GM19099 (cell line): ENCODE data around the gene SLC41A3.

Experiments
- POLR2A ChIP-seq: IDR thresholded peaks from 3 replicates; pipeline ENCODE4 v1.6.1; 2011; ENCODE audit warnings: low read depth; ENCODE audit not compliant: insufficient read length; ENCODE audit errors: extremely low read depth

SLC41A3 gene

DNA sequence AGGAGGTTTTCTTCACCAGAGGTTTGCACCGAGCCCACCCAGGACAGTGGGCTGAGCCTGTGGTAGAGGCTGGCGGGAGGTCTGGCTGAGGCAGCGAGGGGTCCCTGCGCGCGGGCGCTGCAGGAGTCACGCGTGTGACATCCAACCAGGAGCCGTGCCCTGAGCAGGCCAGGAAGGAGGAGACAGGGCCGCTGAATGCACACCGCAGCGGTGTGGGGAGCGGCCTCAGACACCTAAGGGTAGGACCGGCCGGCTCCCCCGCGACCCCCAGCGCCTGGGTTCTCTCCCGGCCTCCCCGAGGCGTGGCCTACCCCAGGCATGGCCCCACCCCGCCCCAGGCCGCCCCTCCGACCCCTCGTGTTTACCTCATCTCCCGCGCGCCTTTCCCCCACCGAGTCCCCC, 412 bp downstream of the SLC41A3 start:
- no peak for TF ChIP-seq POLR2A

DNA sequence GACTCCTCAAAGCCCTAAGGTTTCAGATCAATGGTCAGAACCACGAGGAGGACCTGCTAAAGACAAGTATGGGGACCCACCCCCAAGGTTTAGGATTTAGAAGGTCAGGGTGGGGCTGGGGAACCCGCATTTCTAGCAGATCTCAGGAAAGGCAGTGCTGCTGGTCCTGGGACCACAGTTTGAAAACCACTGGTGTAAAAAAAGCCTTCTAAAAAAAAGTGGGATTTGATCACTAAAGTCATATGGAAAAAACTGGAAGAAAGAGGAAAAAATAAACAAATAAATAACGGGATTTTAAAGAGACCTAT, 832 bp downstream of the SLC41A3 start:
- TF ChIP-seq POLR2A, result no peak

DNA sequence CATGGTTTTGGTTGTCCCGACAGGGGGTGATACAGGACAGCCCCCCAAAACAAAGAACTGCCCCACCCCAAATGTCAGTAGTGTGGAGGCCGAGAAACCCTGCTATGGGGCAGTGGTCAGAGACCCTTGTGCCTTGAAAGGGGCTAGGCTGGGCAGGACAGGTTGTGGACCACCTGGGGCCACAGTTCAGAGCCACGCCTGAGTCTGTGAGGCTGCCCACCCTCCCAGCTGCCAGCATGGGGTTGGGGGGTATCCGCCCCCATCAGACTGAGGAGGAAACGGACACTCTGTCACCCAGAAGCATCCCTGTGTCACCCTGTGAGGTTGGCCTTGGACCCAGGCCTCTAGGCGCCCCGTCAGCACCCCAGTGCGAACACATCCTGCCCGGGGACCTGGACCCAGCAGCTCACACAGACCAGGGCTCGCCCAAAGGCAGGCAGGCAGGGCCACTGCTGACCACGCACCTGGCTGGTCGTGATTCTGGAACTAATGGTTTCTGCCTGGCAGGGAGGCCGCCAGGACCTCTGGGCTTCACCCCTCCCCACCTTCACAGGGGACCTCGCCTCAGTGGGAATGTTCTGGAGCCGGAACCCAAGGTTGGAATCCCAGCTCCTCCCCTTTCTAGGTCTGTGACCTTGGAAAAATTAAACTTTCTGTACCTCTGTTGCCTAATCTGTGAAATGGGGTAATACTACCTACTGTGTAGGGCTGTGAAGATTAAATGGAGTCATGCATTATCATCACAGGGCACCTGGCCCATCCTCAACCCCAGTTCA, 1.4 kb downstream of the SLC41A3 start:
- TF ChIP-seq POLR2A, result no peak

DNA sequence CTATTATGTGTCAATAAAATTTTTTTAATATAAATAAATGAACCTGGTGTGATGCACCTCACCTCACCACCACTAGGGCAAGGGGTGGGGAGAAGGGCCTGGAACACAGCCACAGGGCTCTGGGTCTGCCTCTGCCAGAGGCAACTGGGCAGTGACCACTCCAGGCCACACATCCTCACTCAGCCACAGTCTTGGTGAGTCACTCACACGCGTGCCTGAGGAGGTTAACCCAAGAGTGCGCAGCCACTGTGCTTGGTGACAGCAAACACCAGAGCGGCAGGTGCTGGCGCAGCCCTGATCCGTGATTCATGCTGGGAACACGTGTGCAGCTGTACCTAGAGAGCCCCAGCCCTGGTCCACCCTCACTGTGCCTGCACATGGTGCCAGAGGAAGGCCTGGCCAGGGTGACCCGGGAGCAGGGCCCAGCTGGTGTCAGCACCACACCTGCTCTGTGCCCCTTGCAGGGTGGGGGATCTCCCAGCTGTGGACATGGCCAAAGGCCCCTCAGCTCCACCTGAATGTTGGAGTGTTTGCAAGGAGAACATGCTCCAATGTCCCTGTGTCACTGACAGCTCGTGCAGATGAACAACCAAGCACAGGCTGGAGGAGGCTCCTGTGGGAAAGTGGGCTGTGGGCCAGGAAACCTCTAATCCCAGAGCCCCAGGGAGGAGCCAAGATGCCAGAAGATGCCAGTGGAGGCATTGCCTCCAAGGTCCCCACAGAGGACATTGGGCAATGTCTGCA, 2.1 kb downstream of the SLC41A3 start:
- TF ChIP-seq POLR2A, result no peak

DNA sequence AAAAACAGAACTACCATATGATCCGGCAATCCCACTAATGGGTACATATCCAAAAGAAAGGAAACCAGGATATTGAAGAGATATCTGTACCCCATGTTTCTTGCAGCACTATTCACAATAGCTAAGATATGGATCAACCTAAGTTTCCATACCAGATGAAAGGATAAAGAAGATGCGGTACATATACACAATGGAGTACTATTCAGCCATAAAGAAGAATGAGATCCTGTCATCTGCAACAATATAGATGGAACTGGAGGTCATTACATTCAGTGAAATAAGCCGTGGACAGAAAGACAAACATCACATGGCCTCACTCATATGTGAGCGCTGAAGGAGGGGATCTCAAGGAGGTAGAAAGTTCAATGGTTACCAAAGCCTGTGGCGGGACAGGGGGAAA, 3.0 kb downstream of the SLC41A3 start:
- no peak for TF ChIP-seq POLR2A

DNA sequence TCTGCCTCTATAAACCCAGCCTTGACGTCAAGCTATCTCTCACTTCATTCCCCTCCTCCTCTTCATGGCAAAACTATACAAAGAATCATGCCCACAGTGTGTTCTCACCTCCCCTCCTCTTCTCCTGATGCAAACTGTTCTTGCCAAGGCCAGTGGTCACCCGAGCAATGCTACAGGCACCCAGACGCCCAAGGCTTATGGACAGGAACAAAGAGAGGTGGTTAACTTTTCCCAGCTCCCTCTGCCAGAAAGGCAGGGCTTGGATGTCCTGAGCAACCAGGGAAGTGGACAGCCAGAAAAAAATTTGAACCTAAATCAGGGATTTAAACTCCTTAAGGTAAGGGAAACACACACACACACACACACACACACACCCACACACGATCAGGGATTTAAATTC, 5.1 kb downstream of the SLC41A3 start:
- TF ChIP-seq POLR2A, result no peak

DNA sequence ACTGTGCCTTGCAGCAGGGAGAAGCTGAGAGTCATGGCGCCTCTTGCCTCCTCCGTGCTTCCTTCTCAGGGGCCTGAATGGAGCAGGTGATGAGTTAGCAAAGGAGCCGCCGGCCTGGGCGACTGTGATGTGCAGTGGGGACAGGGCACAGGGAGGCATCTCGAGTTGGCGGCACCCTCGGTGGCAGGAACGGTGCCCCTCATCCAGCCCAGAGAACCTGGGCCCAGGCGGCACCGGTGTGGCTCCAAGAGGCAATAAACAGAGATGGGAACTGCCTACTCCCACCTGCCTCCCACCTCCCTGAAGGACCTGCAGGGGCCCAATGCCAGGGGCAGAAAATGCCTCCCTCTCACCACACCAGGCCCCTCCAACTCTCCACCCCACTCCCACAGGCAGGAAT, 6.2 kb downstream of the SLC41A3 start:
- no peak for TF ChIP-seq POLR2A

DNA sequence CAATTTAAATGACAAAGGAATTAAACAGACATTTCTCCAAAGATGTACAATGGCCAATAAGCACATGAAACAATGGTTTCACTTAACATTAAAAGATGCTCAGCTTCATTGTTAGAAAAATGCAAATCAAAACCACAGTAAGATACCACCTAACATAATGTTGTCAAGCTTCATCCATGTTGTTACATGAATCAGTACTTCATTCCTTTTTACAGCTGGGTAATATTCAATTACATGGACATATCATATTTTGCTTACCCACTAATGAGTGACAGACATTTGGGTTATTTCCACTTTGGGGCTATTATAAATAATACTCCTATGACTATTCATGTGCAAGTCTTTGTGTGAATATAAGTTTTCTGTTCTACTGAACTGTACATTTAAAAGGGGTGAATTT, 7.8 kb downstream of the SLC41A3 start:
- TF ChIP-seq POLR2A, result no peak

DNA sequence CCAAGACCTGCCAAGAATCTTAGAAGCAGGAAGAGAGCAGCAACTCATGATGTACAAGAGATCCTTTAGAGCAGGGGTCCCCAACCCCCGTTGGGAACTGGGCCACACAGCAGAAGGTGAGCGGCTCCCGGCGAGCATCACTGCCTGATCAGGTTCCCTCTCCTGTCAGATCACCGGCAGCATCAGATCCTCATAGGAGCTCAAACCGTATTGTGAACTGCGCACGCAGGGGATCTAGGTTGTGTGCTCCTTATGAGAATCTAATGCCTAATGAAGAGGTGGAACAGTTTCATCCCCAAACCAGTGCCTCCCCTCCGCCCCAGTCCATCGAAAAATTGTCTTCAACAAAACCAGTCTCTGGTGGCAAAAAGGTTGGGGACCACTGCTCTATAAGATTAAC, 13.8 kb downstream of the SLC41A3 start:
- no peak for TF ChIP-seq POLR2A

DNA sequence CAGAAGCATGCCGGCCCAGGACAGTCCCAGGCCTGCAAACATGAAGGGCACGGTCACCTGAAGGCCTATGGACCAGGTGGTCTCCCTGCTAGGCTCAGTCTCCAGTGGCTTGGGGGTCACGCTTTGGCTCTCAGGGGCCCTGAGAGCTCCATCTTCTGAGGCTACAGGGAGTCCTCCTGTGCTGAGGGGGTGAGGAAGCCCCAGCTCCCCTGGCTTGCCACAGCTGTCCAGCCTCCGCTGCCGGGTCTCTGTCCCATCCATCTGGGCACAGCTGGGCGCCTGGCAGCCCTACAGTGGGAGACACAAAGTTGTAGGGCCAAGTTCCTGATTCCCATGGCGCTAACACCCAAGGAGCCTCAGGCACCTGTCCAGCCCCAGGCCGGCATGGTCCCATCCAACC, 16.0 kb downstream of the SLC41A3 start:
- no peak for TF ChIP-seq POLR2A

DNA sequence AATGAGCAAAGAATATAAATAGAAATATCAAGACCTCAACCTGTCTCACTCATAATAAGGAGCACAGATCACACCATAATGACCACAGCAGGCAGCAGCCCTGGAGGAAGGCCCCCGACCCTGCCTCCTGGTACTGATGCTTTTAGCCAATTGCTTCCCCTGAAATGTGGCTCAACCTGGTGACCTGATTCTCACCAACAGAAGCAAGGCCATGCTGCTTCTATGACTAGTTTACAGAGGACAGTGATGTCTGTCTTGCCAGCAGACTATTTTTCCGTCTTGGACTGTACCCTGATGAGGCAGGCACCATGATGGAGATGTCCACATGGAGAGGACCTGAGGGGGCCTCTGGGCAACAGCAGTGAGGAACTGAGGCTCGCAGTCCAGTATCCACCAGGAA, 18.0 kb downstream of the SLC41A3 start:
- TF ChIP-seq POLR2A, result no peak

DNA sequence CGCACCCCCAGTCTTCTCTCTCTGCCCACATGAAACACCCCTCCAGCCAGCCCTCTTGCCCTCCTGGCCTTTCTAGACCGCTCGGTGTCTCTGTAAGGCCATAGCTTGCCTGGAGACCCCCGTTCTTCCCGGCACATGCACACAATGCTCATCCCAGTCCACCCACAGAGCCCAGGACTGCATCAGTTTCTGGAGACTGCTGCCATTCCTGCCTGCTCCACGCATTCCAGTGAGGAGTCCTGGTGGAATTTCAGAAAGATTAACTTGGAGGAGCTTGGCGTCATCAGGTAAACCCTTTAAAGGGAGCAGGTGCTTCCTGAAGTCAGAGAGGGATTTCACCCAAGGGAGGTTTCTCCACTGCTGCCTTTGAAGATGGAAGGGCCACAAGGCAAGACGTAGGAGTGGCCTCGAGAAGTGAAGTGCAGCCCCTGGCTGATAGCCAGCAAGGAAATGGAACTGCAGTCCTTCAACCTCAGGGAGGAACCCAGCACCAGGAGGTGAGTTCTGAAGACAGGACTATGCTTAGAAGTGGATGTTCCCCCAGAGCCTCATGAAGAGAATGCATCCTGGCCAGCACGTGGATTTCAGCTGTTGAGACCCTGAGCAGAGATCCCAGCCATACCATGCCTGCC, 19.2 kb downstream of the SLC41A3 start:
- no peak for TF ChIP-seq POLR2A

DNA sequence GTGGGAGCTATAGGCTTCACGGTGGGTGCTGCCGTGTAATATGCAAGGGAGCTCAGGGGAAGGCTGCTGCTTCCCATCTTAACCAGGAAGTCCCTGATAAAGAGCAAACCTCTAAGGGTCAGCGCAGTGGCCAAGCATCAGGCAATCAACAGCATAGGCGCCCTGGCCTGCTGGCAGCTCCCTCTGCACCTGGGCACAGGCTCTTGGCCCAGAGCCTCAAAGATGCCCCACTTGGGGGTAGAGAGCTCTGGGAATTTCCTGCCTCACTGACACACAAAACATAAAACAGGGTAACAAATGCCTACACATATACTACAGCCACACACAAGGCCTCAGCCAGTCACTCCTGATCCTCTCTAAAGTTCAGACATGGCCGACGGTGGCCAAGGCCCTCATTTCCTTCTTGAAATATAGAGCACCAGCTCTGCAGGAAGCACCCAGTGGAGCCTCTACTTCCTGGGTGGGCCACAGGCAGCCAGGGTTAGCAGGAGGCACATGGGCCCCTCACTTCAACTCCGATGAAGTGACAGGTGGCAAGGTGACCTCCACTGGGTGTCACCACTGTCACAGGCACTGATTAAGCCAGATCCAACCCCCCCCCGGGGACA, 20.5 kb downstream of the SLC41A3 start:
- no peak for TF ChIP-seq POLR2A

DNA sequence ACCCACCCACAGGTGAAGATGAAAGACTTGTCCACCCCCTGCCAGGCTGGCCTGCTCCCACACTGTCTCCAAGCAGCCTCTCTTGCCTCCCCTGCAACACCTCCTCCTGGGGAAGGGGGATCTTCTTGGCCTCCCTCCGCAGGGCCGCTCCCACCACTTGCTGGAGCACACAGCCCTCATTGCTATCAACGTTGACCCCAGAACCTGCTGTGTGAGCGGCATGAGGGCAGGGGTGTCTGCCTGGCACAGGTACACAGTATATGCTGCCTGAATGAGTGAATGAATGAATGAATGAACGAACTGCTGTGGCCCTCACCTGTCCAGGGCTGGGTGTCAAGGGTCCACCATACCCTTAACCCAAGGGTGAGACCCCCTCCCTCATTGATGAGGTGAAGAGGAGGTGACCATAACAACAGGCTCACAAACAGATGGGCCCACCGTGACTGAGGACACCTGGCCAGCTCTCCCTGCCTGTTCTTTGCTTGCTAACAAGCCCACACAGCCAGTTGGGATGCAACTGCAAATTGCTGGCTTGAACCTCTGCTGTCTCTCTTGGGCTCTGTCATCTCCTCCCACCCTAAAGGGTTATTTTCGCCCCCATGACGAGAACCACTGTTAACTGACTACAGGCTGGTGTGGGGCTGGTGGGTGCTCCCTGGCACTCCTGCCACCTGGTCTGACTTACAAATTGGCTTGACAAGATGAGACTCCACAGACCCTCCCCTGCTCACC, 22.5 kb downstream of the SLC41A3 start:
- TF ChIP-seq POLR2A, result no peak

DNA sequence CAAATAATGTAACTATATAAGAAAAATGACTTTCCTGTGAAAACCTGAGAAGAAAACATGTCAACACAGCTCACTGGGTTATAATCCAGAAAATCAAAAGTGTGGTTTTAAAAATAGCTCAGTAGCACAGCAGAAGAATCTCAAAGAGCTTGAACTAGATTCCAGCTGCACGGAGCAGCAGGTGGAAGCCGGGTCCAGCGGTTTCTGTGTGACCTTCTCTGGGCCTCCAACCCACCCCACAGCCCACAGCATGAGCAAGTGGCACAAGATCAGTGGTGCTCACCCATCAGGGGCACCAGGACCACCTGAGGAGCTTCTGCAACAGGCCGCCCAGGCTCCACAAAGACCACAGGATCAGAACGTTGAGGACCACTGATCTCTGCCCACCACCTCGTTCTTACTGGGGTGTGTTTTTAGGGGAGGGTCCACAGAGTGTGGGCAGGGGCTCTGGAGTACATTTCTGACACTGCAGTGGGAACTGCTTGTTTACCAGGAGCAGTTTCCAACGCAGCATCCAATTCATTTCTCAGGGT, 23.2 kb downstream of the SLC41A3 start:
- TF ChIP-seq POLR2A, result no peak
